ENCODE results near the gene SPI1. TPM values are rescaled to one million over a fixed set of nuclear protein-coding genes. Genes with fewer than 3 reads are reported as not detected.

The SPI1 gene
- total and polyA plus RNA-seq, 2 donors (not counting 3 experiments of a cell fraction or from before 2014, with no cell fraction given), result not detected

DNA sequence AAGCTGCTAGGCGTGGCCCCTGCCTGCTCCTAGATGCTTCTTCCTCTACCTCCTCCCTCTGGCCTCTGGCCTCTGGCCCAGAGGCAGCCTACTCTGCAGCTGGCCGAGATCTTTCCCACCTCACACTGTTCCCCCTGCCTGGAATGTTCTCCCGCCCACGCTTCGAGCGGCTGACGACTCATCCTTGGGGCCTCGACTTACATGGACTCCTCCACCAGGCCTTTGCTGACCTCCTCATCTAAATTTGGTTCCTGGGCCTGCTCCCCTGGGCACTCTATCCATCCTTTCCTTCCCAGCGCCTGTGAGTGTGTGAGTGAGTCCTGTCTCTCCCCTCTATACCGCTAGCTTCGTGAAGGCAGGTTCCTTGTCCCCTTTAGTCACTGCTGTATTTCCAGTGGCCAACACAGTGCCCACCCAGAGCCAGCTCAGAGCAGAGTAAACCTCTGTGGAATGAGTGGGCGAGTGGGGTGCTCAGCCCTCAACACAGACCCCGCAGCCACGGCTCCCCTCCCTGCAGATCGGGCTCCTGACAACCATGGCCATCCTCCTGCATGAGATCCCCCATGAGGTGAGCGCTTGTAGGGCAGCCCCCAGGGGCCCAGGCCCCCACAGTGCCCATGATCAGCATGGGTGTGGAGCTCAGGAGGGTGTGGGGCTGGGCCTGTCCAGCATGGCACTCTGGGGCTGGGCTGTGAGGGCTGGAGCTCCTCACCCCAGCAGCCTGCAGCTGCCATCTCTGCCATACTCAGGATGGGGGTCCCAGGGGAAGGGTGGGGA is 35.7 kb upstream of the SPI1 start:
- H3K36me3 ChIP-seq (ENCODE audit: control insufficient read depth in 2 of 2, extremely low read depth in 1 of 2, insufficient read depth in 2 of 2, low read length in 2 of 2), result peaks cover 12 to 49% of the 10 kb centered on the region in 2 experiments
- ChIA-PET POLR2A (no interaction called here), CTCF (interaction anchor here (7.4 kb wide), 1 partner anchor 41 kb away, joined by 148 read pairs; no protein-coding TSS in a partner anchor)
- H4K20me1 ChIP-seq (replicated peaks; ENCODE audit: control insufficient read depth, extremely low read depth, insufficient read depth, low read length), result no peaks in the 10 kb centered on the region
- no peak overlapping the region for H3K4me3 ChIP-seq (replicated peaks in 1 of 3; ENCODE audit: insufficient read depth in 1 of 3, low read depth in 1 of 3, low read length in 3 of 3)
- no peaks in the 10 kb centered on the region for H3K27me3 ChIP-seq (ENCODE audit: control insufficient read depth in 2 of 2, insufficient read depth in 2 of 2, low read length in 2 of 2)
- H3K4me1 ChIP-seq (ENCODE audit: control insufficient read depth, extremely low read depth, insufficient read depth, low read length), result peaks cover 35% of the 10 kb centered on the region
- H3K9ac ChIP-seq (replicated peaks; ENCODE audit: extremely low read depth, insufficient read depth, low read length), result no peak overlapping the region
- no peaks in the 10 kb centered on the region for H3K9me1 ChIP-seq (replicated peaks; ENCODE audit: control insufficient read depth, extremely low read depth, insufficient read depth, low read length)
- no peak overlapping the region for H3K27ac ChIP-seq (ENCODE audit: insufficient read depth, low read depth, low read length)
- H3K79me2 ChIP-seq (ENCODE audit: control insufficient read depth, insufficient read depth, low read length), result peaks cover 22% of the 10 kb centered on the region
- BruUV-seq (replicated peaks), result no TSS peak
- no peak overlapping the region for H2AFZ ChIP-seq (ENCODE audit: low read depth, low read length)
- no peaks in the 10 kb centered on the region for H3K9me3 ChIP-seq (replicated peaks; ENCODE audit: control insufficient read depth, insufficient read depth, low read length)
- DNase-seq (ENCODE audit: low read depth, low spot score) (no peak), FAIRE-seq (no peak)
- no peak overlapping the region for H3K4me2 ChIP-seq (ENCODE audit: insufficient read depth, low read length)
- intact Hi-C loops (cut with micrococcal nuclease) (loop anchor here (10.0 kb wide), 1 partner anchor 441 kb away; no protein-coding TSS in a partner anchor), dilution Hi-C loops (cut with MboI; ENCODE audit: extremely low pct_ligation_motif_present, low sequenced_read_pairs) (no loop called here)
- TF ChIP-seq FOS (IDR thresholded peaks at IDR 0.05; ENCODE audit: borderline replicate concordance, insufficient read depth, low read length) (no peak), JUN (IDR thresholded peaks at IDR 0.05; ENCODE audit: borderline replicate concordance, insufficient read depth, insufficient read length, low read depth) (no peak), EZH2 (IDR thresholded peaks at IDR 0.05; ENCODE audit: borderline replicate concordance, low read depth, low read length, severe bottlenecking) (no peak), CTCF (IDR thresholded peaks at IDR 0.05; ENCODE audit: extremely low read depth in 1 of 2, insufficient read depth in 1 of 2, low read depth in 1 of 2, low read length in 2 of 2) (no peak), POLR2A (IDR thresholded peaks at IDR 0.05; ENCODE audit: low read depth, low read length) (no peak), POLR2AphosphoS5 (IDR thresholded peaks at IDR 0.05; ENCODE audit: insufficient read depth, low read depth, low read length) (no peak), MYC (IDR thresholded peaks at IDR 0.05; ENCODE audit: low read depth, low read length) (no peak), GATA2 (IDR thresholded peaks at IDR 0.05; ENCODE audit: insufficient read depth, insufficient read length, low read depth, low read length) (no peak)
- TF ChIP-seq, protein P1, sequence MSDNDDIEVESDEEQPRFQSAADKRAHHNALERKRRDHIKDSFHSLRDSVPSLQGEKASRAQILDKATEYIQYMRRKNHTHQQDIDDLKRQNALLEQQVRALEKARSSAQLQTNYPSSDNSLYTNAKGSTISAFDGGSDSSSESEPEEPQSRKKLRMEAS (IDR thresholded peaks at IDR 0.05; ENCODE audit: insufficient read depth, insufficient read length), result no peak
